Vagina (tissue), 2 donors: ENCODE data around the gene STK10.

ENCODE experiments used
- POLR2A ChIP-seq, 2 donors: fragments of 450-650 bp; IDR thresholded peaks; one replicate each; pipeline ENCODE4 v1.6.1; 2017; ENCODE audit warnings: antibody characterized with exemption in 2 of 2, mild to moderate bottlenecking in 2 of 2, moderate library complexity in 2 of 2
- TF ChIP-seq, protein P1 (sequence below), 3 experiments: fragments of 450-650 bp in 2 of 3; fragments of 200-600 bp in 1 of 3; sonication (generic) in 1 of 3; IDR thresholded peaks; one replicate each; pipeline ENCODE4 v1.5.1; 2017 to 2019; ENCODE audit warnings: antibody characterized with exemption in 3 of 3, mild to moderate bottlenecking in 2 of 3, moderate library complexity in 2 of 3

DNA sequence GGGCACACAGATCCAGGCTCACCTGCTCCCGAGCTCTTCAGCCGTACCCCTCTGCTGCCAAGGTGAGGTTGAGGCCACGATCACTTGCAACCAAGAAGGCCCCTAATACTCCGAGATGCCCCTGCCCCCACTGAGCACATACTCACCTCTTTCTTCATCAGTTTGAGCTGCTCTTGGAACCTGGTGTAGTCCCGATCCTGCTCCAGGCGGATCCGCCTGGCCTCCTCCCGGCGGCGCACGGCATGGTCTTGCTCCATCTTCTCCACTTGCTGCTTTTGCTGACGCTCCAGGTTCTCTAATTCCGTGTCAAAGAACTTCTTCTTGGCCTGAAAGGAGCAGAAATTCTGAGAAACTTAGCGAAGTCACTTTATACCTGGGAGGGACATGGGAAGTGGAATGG, 105.8 kb downstream of the STK10 start:
- TF ChIP-seq, protein P1, sequence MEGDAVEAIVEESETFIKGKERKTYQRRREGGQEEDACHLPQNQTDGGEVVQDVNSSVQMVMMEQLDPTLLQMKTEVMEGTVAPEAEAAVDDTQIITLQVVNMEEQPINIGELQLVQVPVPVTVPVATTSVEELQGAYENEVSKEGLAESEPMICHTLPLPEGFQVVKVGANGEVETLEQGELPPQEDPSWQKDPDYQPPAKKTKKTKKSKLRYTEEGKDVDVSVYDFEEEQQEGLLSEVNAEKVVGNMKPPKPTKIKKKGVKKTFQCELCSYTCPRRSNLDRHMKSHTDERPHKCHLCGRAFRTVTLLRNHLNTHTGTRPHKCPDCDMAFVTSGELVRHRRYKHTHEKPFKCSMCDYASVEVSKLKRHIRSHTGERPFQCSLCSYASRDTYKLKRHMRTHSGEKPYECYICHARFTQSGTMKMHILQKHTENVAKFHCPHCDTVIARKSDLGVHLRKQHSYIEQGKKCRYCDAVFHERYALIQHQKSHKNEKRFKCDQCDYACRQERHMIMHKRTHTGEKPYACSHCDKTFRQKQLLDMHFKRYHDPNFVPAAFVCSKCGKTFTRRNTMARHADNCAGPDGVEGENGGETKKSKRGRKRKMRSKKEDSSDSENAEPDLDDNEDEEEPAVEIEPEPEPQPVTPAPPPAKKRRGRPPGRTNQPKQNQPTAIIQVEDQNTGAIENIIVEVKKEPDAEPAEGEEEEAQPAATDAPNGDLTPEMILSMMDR (IDR thresholded peaks at IDR 0.05), result no peak
- TF ChIP-seq POLR2A (IDR thresholded peaks at IDR 0.05), result no peak
